Measurements from ENCODE around the gene KLHL18.
A peak's percentile ranks its signal among the peaks of the same experiment; 100 is the strongest.

Gene KLHL18

DNA sequence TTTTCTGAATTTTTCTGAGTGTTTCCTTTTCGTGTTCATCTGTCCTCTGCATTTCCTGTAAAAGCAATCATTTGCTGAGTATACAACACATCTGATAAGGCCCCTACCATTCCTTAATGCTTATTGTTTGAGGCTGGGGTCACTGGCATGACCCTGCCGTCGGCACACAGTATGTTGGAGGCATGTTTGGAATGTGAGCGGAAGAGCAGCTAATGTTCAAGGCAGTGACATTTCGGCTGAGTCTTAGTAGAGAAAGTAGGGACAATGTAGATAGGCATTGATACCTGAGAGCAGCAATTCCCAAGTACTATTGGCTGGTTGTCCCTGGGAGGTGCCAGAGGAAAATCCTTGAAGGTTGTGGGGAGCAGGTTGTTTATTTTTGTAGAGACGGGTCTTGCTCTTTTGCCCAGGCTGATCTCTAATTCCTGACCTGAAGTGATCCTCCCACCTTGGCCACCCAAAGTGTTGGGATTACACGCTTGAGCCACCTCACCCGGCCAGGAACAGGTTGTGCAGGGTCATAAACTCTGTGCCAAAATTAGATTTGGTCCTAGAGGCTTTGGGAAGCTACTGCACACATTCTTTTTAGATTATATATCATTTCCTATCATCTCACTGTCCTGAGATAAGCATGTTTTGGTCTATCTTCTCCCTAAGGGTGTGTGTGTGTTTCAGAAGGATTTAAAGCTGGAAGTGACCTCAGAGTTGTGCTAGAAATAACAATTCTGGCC is 111.6 kb downstream of the KLHL18 start:
- peak; percentile 29 for DNase-seq (ENCODE audit: low read depth, low spot score)

- DNase-seq (ENCODE audit: low read depth, low spot score): no peak
Observed at GRCh38 chr3:47394881-47395280, 112.1 kb downstream of the KLHL18 start.

Data from astrocyte of the hippocampus (primary cell).